Activated CD4-positive, alpha-beta T cell treated with anti-CD3 and anti-CD28 coated beads, Interleukin-2, amount 10 ng/mL, durations not matched to agents 24 days and 14 days (primary cell): ENCODE results near the gene TRIM25. TPM values are rescaled to one million over a fixed set of nuclear protein-coding genes. Genes with fewer than 3 reads are reported as not detected.
"Not testable (repeated sequence)": the region's sequence is repeated elsewhere in the genome, so short reads cannot be mapped to it uniquely, and the experiment has no call there.

Source experiments
- DNase-seq: peaks from one replicate; pipeline ENCODE4 v3.0.0; 2022
- H3K27ac Mint-ChIP-seq: one replicate; pipeline ENCODE4 v1.8.0; 2022; ENCODE audit warnings: mild to moderate bottlenecking, mixed read lengths
- H3K27me3 Mint-ChIP-seq: one replicate; pipeline ENCODE4 v1.8.0; 2022; ENCODE audit warnings: mixed read lengths
- H3K36me3 Mint-ChIP-seq: one replicate; pipeline ENCODE4 v1.8.0; 2022; ENCODE audit warnings: low read depth, mild to moderate bottlenecking, mixed read lengths
- H3K4me1 Mint-ChIP-seq: one replicate; pipeline ENCODE4 v1.8.0; 2021; ENCODE audit warnings: mixed read lengths
- H3K4me3 Mint-ChIP-seq: one replicate; pipeline ENCODE4 v1.8.0; 2022; ENCODE audit warnings: mild to moderate bottlenecking, moderate library complexity, mixed read lengths
- H3K9me3 Mint-ChIP-seq: one replicate; pipeline ENCODE4 v1.8.0; 2021; ENCODE audit warnings: mixed read lengths
- intact Hi-C: fragments of 100-400 bp; cut with micrococcal nuclease; formaldehyde crosslinking; loops from one replicate; pipeline ENCODE4 v1.15.1; 2023
- total RNA-seq: library from RNA; stranded (reverse); gene quantifications from 2 replicates; pipeline ENCODE4 v1.2.3, GENCODE V29; 2022

Gene TRIM25
- 88.8 and 99.8 TPM in 2 replicates for total RNA-seq

GRCh38 chr17:56913867-56914580 is at the start of gene TRIM25:
Gene TRIM25 (minus strand): TSS chr17:56914049. CDS start chr17:56913988, 61 bp downstream.
- peak within 1 kb of the TSS; percentile 97 for H3K4me3 Mint-ChIP-seq

GRCh38 chr17:56960596-56961538 is 47.0 kb upstream of the TRIM25 start, which contains the start of gene COIL:
Gene COIL (minus strand): TSS chr17:56961050. CDS start chr17:56961019, 31 bp downstream.
- H3K27me3 Mint-ChIP-seq = peaks cover 2% of the 10 kb centered on the region
- intact Hi-C loops = loop anchor here (1.0 to 2.0 kb wide), 2 partner anchors 17 to 128 kb away; partner anchors contain the start of genes C17orf67 and SCPEP1
- H3K27ac Mint-ChIP-seq = peak within 1 kb of the TSS; percentile 85
- peaks cover 6% of the 10 kb centered on the region for H3K36me3 Mint-ChIP-seq
- peak within 1 kb of the TSS; percentile 84 for H3K4me3 Mint-ChIP-seq
- H3K4me1 Mint-ChIP-seq = peaks cover 19% of the 10 kb centered on the region
- H3K9me3 Mint-ChIP-seq = no peaks in the 10 kb centered on the region
- DNase-seq = peak; percentile 98

More at GRCh38 chr17:56913867-56914580, at the start of gene TRIM25:
- intact Hi-C loops = loop anchor here (1.0 to 5.0 kb wide), 2 partner anchors 81 to 173 kb away; partner anchors contain the start of genes AKAP1 and C17orf67
- H3K36me3 Mint-ChIP-seq = peaks cover 28% of the 10 kb centered on the region
- H3K27me3 Mint-ChIP-seq = no peaks in the 10 kb centered on the region
- peaks cover 53% of the 10 kb centered on the region for H3K4me1 Mint-ChIP-seq
- H3K27ac Mint-ChIP-seq = peak within 1 kb of the TSS; percentile 98
- DNase-seq = peak; percentile 94
- peaks cover 4% of the 10 kb centered on the region for H3K9me3 Mint-ChIP-seq

GRCh38 chr17:56956992-56957391 is 43.1 kb upstream of the TRIM25 start:
- H3K4me1 Mint-ChIP-seq = peaks cover 19% of the 10 kb centered on the region
- intact Hi-C loops = no loop called here
- H3K36me3 Mint-ChIP-seq = peaks cover 8% of the 10 kb centered on the region

GRCh38 chr17:56949595-56949994 is 35.7 kb upstream of the TRIM25 start:
- intact Hi-C loops = loop anchor here (10.0 kb wide), 1 partner anchor 355 kb away; the partner anchor contains the start of gene NOG
- Mint-ChIP-seq H3K4me3 (no peak overlapping the region), H3K36me3 (peaks cover 36% of the 10 kb centered on the region), H3K4me1 (peaks cover 7% of the 10 kb centered on the region), H3K27me3 (no peaks in the 10 kb centered on the region), H3K27ac (no peak overlapping the region), H3K9me3 (no peaks in the 10 kb centered on the region)
- DNase-seq = no peak

More at GRCh38 chr17:56956992-56957391, 43.1 kb upstream of the TRIM25 start:
- H3K9me3 Mint-ChIP-seq = no peaks in the 10 kb centered on the region
- no peak overlapping the region for H3K4me3 Mint-ChIP-seq
- DNase-seq = no peak
- no peaks in the 10 kb centered on the region for H3K27me3 Mint-ChIP-seq
- no peak overlapping the region for H3K27ac Mint-ChIP-seq

GRCh38 chr17:56948491-56948890 is 34.6 kb upstream of the TRIM25 start:
- Mint-ChIP-seq H3K9me3 (no peaks in the 10 kb centered on the region), H3K4me1 (peaks cover 9% of the 10 kb centered on the region), H3K4me3 (no peak overlapping the region), H3K27me3 (no peaks in the 10 kb centered on the region), H3K27ac (no peak overlapping the region), H3K36me3 (peaks cover 43% of the 10 kb centered on the region)
- DNase-seq = no peak
- intact Hi-C loops = loop anchor here (10.0 kb wide), 1 partner anchor 354 kb away; the partner anchor contains the start of gene NOG

- no peak for DNase-seq
- Mint-ChIP-seq H3K9me3 (no peaks in the 10 kb centered on the region), H3K27ac (no peak overlapping the region), H3K4me1 (peaks cover 9% of the 10 kb centered on the region), H3K27me3 (no peaks in the 10 kb centered on the region), H3K4me3 (no peak overlapping the region), H3K36me3 (peaks cover 50% of the 10 kb centered on the region)
- intact Hi-C loops = loop anchor here (10.0 kb wide), 1 partner anchor 353 kb away; the partner anchor contains the start of gene NOG
These were observed 33.9 kb upstream of the TRIM25 start for GRCh38 chr17:56947741-56948140.

GRCh38 chr17:56945938-56946505 is 32.2 kb upstream of the TRIM25 start:
- no peak overlapping the region for H3K27ac Mint-ChIP-seq
- no peaks in the 10 kb centered on the region for H3K27me3 Mint-ChIP-seq
- peaks cover 60% of the 10 kb centered on the region for H3K36me3 Mint-ChIP-seq
- H3K4me3 Mint-ChIP-seq = no peak overlapping the region
- DNase-seq = no peak
- H3K4me1 Mint-ChIP-seq = peaks cover 9% of the 10 kb centered on the region
- no peaks in the 10 kb centered on the region for H3K9me3 Mint-ChIP-seq
- intact Hi-C loops = loop anchor here (10.0 kb wide), 1 partner anchor 351 kb away; the partner anchor contains the start of gene NOG

GRCh38 chr17:56943505-56944125 is 29.8 kb upstream of the TRIM25 start:
- Mint-ChIP-seq H3K4me3 (no peak overlapping the region), H3K36me3 (peaks cover 56% of the 10 kb centered on the region), H3K4me1 (peaks cover 5% of the 10 kb centered on the region), H3K27me3 (no peaks in the 10 kb centered on the region), H3K9me3 (no peaks in the 10 kb centered on the region), H3K27ac (no peak overlapping the region)
- intact Hi-C loops = loop anchor here (5.0 to 10.0 kb wide), 2 partner anchors 111 to 349 kb away; partner anchors contain the start of genes C17orf67, DGKE and NOG
- DNase-seq = no peak

GRCh38 chr17:56939869-56940484 is 26.1 kb upstream of the TRIM25 start:
- H3K4me1 Mint-ChIP-seq = peaks cover 19% of the 10 kb centered on the region
- H3K36me3 Mint-ChIP-seq = peaks cover 55% of the 10 kb centered on the region
- H3K9me3 Mint-ChIP-seq = no peaks in the 10 kb centered on the region
- intact Hi-C loops = loop anchor here (1.0 to 10.0 kb wide), 4 partner anchors 49 to 345 kb away; partner anchors contain the start of genes C17orf67, DGKE and NOG
- no peaks in the 10 kb centered on the region for H3K27me3 Mint-ChIP-seq
- DNase-seq = peak; percentile 70
- H3K4me3 Mint-ChIP-seq = no peak overlapping the region
- peak overlapping the region; percentile 63 for H3K27ac Mint-ChIP-seq

- H3K9me3 Mint-ChIP-seq, DNase-seq, H3K27me3 Mint-ChIP-seq, intact Hi-C loops: not testable (repeated sequence)
- peaks cover 59% of the 10 kb centered on the region for H3K36me3 Mint-ChIP-seq
- peak overlapping the region; percentile 49 for H3K4me3 Mint-ChIP-seq
- H3K27ac Mint-ChIP-seq = peak overlapping the region; percentile 82
- H3K4me1 Mint-ChIP-seq = peaks cover 21% of the 10 kb centered on the region
These were observed 24.4 kb upstream of the TRIM25 start for GRCh38 chr17:56938206-56938605.

GRCh38 chr17:56937687-56938086 is 23.8 kb upstream of the TRIM25 start:
- Mint-ChIP-seq H3K36me3 (peaks cover 56% of the 10 kb centered on the region), H3K4me3 (peak overlapping the region; percentile 49)
- intact Hi-C loops = no loop called here

GRCh38 chr17:56936697-56937322 is 23.0 kb upstream of the TRIM25 start:
- Mint-ChIP-seq H3K27ac (no peak overlapping the region), H3K36me3 (peaks cover 51% of the 10 kb centered on the region), H3K4me1 (peaks cover 21% of the 10 kb centered on the region), H3K4me3 (no peak overlapping the region), H3K9me3 (peaks cover 4% of the 10 kb centered on the region), H3K27me3 (no peaks in the 10 kb centered on the region)
- DNase-seq = no peak
- intact Hi-C loops = no loop called here

More at GRCh38 chr17:56937687-56938086, 23.8 kb upstream of the TRIM25 start:
- peaks cover 21% of the 10 kb centered on the region for H3K4me1 Mint-ChIP-seq
- H3K27ac Mint-ChIP-seq = peak overlapping the region; percentile 82
- DNase-seq = no peak
- no peaks in the 10 kb centered on the region for H3K27me3 Mint-ChIP-seq
- peaks cover under 1% of the 10 kb centered on the region for H3K9me3 Mint-ChIP-seq
